B cell (primary cell): ENCODE measurements around the gene ASTN2. TPM values are rescaled to one million over a fixed set of nuclear protein-coding genes. Genes with fewer than 3 reads are reported as not detected.

ENCODE experiments used
- ATAC-seq: fragments of 200-7000 bp; cut with Tn5 transposase; one replicate; pipeline ENCODE4 v1.10.0; 2021; ENCODE audit warnings: low read depth, mild to moderate bottlenecking, moderate number of reproducible peaks, moderate library complexity
- CTCF ChIA-PET: fragments of 350-600 bp; sonication (Branson Sonifier 250); formaldehyde crosslinking; loops from one replicate; lab custom pipeline; 2021; ENCODE audit warnings: antibody characterized with exemption, inconsistent platforms; lab: Charles Lee
- POLR2A ChIA-PET: fragments of 350-600 bp; sonication (Branson Sonifier 250); formaldehyde crosslinking; loops from one replicate; lab custom pipeline; 2021; ENCODE audit warnings: antibody characterized with exemption; lab: Charles Lee
- DNase-seq: peaks from one replicate; pipeline ENCODE4 v3.0.0; 2013
- H2AFZ ChIP-seq: 2 replicates; pipeline ENCODE4 v1.6.1; 2012; ENCODE audit warnings: mild to moderate bottlenecking, low read depth, low read length; ENCODE audit not compliant: insufficient read depth, poor library complexity, severe bottlenecking
- H3K27ac ChIP-seq, 2 donors: 1 replicate in 1 of 2; 2 replicates in 1 of 2; pipeline ENCODE4 v1.5.1; 2012 to 2013; ENCODE audit warnings: low read length in 2 of 2, mild to moderate bottlenecking in 2 of 2, moderate library complexity in 1 of 2
- H3K27me3 ChIP-seq, 4 experiments: fragments of 200-600 bp in 1 of 4; sonication (generic) in 1 of 4; replicated peaks in 1 of 4; 1 replicate in 2 of 4; 2 replicates in 2 of 4; pipeline versions ENCODE4 v1.6.1 to v1.7.0; 2013 to 2016; ENCODE audit warnings: low read length in 3 of 4, mild to moderate bottlenecking in 2 of 4, mixed read lengths in 1 of 4, moderate library complexity in 1 of 4; ENCODE audit not compliant: insufficient read depth in 4 of 4, control insufficient read depth in 3 of 4; ENCODE audit errors: control extremely low read depth in 1 of 4
- H3K36me3 ChIP-seq, 2 experiments: replicated peaks in 1 of 2; 1 replicate in 1 of 2; 2 replicates in 1 of 2; pipeline versions ENCODE4 v1.6.1 to v1.7.1; 2013; ENCODE audit warnings: low read length in 1 of 2; ENCODE audit not compliant: insufficient read depth in 2 of 2, control insufficient read depth in 1 of 2; ENCODE audit errors: control extremely low read depth in 1 of 2, extremely low read depth in 1 of 2
- H3K4me1 ChIP-seq, 2 donors: fragments of 200-600 bp in 1 of 2; sonication (generic) in 1 of 2; 1 replicate in 1 of 2; 2 replicates in 1 of 2; pipeline versions ENCODE4 v1.5.1 to v1.6.1; 2013 to 2017; ENCODE audit warnings: low read length in 2 of 2; ENCODE audit not compliant: control insufficient read depth in 2 of 2, insufficient read depth in 2 of 2
- H3K4me2 ChIP-seq: replicated peaks from 2 replicates; pipeline ENCODE3; 2012; ENCODE audit warnings: mild to moderate bottlenecking, low read depth, low read length; ENCODE audit not compliant: poor library complexity, severe bottlenecking
- H3K4me3 ChIP-seq, 5 experiments: fragments of 200-600 bp in 1 of 5; sonication (generic) in 1 of 5; 1 replicate in 3 of 5; 2 replicates in 2 of 5; pipeline versions ENCODE4 v1.5.1 to v1.7.0; 2011 to 2016; ENCODE audit warnings: low read length in 4 of 5, mild to moderate bottlenecking in 4 of 5, low read depth in 2 of 5, control low read depth in 1 of 5, moderate library complexity in 1 of 5; ENCODE audit not compliant: insufficient read depth in 1 of 5; ENCODE audit errors: control extremely low read depth in 1 of 5, extremely low read depth in 1 of 5
- H3K79me2 ChIP-seq: fragments of 200-600 bp; sonication (generic); one replicate; pipeline ENCODE4 v1.6.0; 2016; ENCODE audit warnings: low read length; ENCODE audit not compliant: control insufficient read depth, insufficient read depth
- H3K9ac ChIP-seq: fragments of 200-600 bp; sonication (generic); 2 replicates; pipeline ENCODE4 v1.6.1; 2017; ENCODE audit warnings: mild to moderate bottlenecking, low read length, moderate library complexity
- H3K9me3 ChIP-seq, 3 donors: one replicate each; pipeline versions ENCODE4 v1.6.1 to v1.7.1; 2013; ENCODE audit warnings: low read length in 2 of 3; ENCODE audit not compliant: control insufficient read depth in 2 of 3, insufficient read depth in 1 of 3; ENCODE audit errors: control extremely low read depth in 1 of 3
- H4K20me1 ChIP-seq: 2 replicates; pipeline ENCODE4 v1.6.0; 2012; ENCODE audit warnings: mild to moderate bottlenecking, low read length; ENCODE audit not compliant: insufficient read depth, control insufficient read depth, poor library complexity, severe bottlenecking
- H3K27ac Mint-ChIP-seq: one replicate; pipeline ENCODE4 v1.8.0; 2021; ENCODE audit warnings: mixed read lengths
- H3K27me3 Mint-ChIP-seq: one replicate; pipeline ENCODE4 v1.8.0; 2021; ENCODE audit warnings: mixed read lengths
- H3K4me1 Mint-ChIP-seq: one replicate; pipeline ENCODE4 v1.8.0; 2021; ENCODE audit warnings: mixed read lengths
- H3K4me3 Mint-ChIP-seq: one replicate; pipeline ENCODE4 v1.8.0; 2021; ENCODE audit warnings: mixed read lengths
- H3K9me3 Mint-ChIP-seq: one replicate; pipeline ENCODE4 v1.8.0; 2022; ENCODE audit warnings: mixed read lengths; ENCODE audit not compliant: insufficient read depth
- EZH2 ChIP-seq: IDR thresholded peaks from 2 replicates; pipeline ENCODE4 v1.6.1; 2012; ENCODE audit warnings: borderline replicate concordance, low read depth, mild to moderate bottlenecking, moderate library complexity, low read length; ENCODE audit not compliant: insufficient read depth, poor library complexity, severe bottlenecking
- WGBS: methylation state at CpG from one replicate; pipeline ENCODE4 v1.1.5; 2013; ENCODE audit warnings: missing lambda C conversion rate; ENCODE audit not compliant: insufficient coverage; 5-methylcytosine and 5-hydroxymethylcytosine counted together
- intact Hi-C: fragments of 100-400 bp; cut with micrococcal nuclease; formaldehyde crosslinking; loops from one replicate; pipeline ENCODE4 v1.10.0; 2022
- polyA plus RNA-seq: library from polyadenylated mRNA; depleted of rRNA; stranded (reverse); fragments of >200 nt; gene quantifications from 2 replicates; pipeline ENCODE4 v1.2.3, GENCODE V29; 2012
- total RNA-seq, 2 donors: library from RNA; stranded (reverse); fragments of 120-200 nt in 1 of 2; gene quantifications; 1 replicate in 1 of 2; 2 replicates in 1 of 2; pipeline versions ENCODE4 v1.2.3 to v1.2.4, GENCODE V29; 2013 to 2022
- TF ChIP-seq, protein P1 (sequence below): fragments of 200-600 bp; IDR thresholded peaks from one replicate; pipeline ENCODE4 v1.8.0; 2022; ENCODE audit warnings: antibody characterized with exemption, mild to moderate bottlenecking

The ASTN2 gene
- total and polyA plus RNA-seq, 2 donors (not counting 1 experiment from before 2014, with no cell fraction given) = 1.2 to 3.6 TPM

DNA sequence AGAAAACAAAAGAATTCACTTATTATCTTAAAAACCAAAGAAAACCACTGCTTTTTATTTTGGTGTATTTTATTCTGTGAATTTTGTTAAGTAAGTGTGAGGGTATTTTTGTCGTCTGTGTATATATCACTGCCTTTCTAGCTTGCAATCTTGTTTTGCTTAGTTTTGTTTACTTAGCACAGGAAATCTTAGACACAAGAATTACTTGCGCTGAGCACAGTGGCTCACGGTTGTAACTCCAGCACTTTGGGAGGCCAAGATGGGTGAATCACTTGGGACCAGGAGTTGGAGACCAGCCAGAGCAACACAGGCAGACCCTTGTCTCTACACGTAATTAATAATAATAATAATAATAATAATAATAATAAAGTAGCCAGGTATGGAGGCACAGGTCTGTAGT is 1030.9 kb downstream of the ASTN2 start:
- Histone ChIP-seq H2AFZ (no peak overlapping the region), H3K4me1 (no peaks in the 10 kb centered on the region), H3K27ac (no peak overlapping the region), H4K20me1 (no peaks in the 10 kb centered on the region), H3K27me3 (no peaks in the 10 kb centered on the region), H3K4me3 (no peak overlapping the region), H3K9ac (no peak overlapping the region), H3K9me3 (no peaks in the 10 kb centered on the region), H3K36me3 (no peaks in the 10 kb centered on the region), H3K4me2 (no peak overlapping the region), H3K79me2 (no peaks in the 10 kb centered on the region)
- H3K9me3 Mint-ChIP-seq = no peaks in the 10 kb centered on the region
- H3K4me3 Mint-ChIP-seq = no peak overlapping the region
- WGBS = 100% methylated on average over 1 of the region's 4 CpGs
- H3K27me3 Mint-ChIP-seq = no peaks in the 10 kb centered on the region
- no peak for ATAC-seq
- no peak overlapping the region for H3K27ac Mint-ChIP-seq
- intact Hi-C loops = no loop called here
- POLR2A ChIA-PET = no interaction called here
- no peak for DNase-seq
- TF ChIP-seq, protein P1, sequence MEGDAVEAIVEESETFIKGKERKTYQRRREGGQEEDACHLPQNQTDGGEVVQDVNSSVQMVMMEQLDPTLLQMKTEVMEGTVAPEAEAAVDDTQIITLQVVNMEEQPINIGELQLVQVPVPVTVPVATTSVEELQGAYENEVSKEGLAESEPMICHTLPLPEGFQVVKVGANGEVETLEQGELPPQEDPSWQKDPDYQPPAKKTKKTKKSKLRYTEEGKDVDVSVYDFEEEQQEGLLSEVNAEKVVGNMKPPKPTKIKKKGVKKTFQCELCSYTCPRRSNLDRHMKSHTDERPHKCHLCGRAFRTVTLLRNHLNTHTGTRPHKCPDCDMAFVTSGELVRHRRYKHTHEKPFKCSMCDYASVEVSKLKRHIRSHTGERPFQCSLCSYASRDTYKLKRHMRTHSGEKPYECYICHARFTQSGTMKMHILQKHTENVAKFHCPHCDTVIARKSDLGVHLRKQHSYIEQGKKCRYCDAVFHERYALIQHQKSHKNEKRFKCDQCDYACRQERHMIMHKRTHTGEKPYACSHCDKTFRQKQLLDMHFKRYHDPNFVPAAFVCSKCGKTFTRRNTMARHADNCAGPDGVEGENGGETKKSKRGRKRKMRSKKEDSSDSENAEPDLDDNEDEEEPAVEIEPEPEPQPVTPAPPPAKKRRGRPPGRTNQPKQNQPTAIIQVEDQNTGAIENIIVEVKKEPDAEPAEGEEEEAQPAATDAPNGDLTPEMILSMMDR = no peak
- TF ChIP-seq EZH2 = no peak
- no peaks in the 10 kb centered on the region for H3K4me1 Mint-ChIP-seq
- CTCF ChIA-PET = no interaction called here

DNA sequence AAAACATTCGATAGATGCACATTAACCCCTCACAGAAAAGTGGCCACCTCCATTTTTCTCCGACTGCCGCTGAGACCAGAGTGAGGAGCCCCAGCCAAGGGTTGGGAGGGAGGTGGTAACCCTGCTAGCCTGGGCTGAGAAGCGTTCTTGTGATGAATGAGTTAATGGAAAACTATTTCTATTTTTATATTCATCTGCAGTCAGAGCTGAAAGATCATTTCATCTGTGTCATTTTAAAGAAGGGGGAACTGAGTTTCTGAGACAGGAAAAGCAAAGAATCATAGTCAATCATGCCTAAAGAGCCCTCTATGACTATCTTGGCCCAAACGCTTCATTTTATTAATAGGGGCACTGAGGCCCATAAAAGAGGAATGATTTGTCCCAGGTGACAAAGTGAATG is 1031.7 kb downstream of the ASTN2 start:
- CTCF ChIA-PET = no interaction called here
- no peak for DNase-seq
- H3K9me3 ChIP-seq = no peaks in the 10 kb centered on the region
- POLR2A ChIA-PET = no interaction called here
- Mint-ChIP-seq H3K4me3 (no peak overlapping the region), H3K4me1 (no peaks in the 10 kb centered on the region), H3K9me3 (no peaks in the 10 kb centered on the region), H3K27ac (no peak overlapping the region), H3K27me3 (no peaks in the 10 kb centered on the region)
- no peaks in the 10 kb centered on the region for H3K79me2 ChIP-seq
- no peak overlapping the region for H3K9ac ChIP-seq
- no peaks in the 10 kb centered on the region for H4K20me1 ChIP-seq
- H3K27me3 ChIP-seq = no peaks in the 10 kb centered on the region
- no peak overlapping the region for H3K27ac ChIP-seq
- no CpG with 5 or more reads among the region's 5 CpGs for WGBS
- no peak overlapping the region for H3K4me3 ChIP-seq
- intact Hi-C loops = no loop called here
- H2AFZ ChIP-seq = no peak overlapping the region
- H3K36me3 ChIP-seq = no peaks in the 10 kb centered on the region
- no peak for ATAC-seq
- TF ChIP-seq, protein P1 = no peak
- no peak for TF ChIP-seq EZH2
- no peaks in the 10 kb centered on the region for H3K4me1 ChIP-seq
- H3K4me2 ChIP-seq = no peak overlapping the region
